GM19397 (cell line): ENCODE data around the gene COL18A1.
"Not testable (repeated sequence)": the region's sequence is repeated elsewhere in the genome, so short reads cannot be mapped to it uniquely, and the experiment has no call there.

Source experiments
- ATAC-seq: cut with Tn5 transposase; IDR thresholded peaks from one replicate; pipeline ENCODE4 v1.9.1; 2021; ENCODE audit warnings: mild to moderate bottlenecking, moderate library complexity; ENCODE audit not compliant: unreplicated experiment

Gene COL18A1

DNA sequence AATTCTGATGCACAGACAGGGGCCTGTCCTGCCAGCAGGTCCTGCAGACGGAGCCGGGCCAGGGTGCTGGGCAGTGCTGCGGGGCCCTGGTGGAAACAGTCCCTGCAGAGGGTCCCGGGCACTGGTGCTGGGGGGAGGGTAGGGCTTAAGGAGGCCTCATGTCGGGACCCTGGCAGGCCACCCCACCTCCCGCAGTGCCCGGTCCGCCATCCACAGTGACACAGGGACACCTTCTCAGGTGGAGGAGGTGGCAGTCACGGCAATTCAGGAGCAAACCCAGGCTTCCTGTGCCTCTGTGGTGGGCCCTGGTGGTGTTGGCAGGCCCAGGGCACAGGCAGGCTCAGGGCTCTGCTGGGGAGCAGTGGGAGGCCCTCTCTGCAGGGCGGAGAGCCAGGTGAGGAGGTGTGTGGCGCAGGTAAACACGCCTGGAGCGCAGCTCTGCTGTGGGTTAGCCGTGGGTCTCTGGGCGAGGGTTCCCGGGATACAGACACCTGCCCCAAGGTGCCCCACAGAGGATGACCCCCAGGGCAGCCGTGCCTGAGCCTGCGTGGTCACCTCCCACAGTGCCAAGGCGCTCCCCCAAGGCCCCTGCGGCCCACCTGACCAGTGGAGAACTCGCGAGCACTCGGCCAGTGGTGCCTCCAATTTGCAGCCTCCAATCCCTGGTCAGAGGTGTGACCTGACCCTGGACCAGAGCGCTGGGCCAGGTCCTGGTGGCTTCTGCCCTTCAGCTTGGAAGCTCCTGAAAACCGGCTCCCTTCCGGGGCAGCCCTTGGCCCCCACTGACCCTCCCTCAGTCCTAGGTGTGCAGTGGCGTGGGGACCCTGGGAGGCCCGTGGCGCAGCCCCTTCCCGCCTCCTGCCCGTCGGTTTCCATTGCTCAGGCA, 19.2 kb downstream of the COL18A1 start:
- ATAC-seq, result no peak

DNA sequence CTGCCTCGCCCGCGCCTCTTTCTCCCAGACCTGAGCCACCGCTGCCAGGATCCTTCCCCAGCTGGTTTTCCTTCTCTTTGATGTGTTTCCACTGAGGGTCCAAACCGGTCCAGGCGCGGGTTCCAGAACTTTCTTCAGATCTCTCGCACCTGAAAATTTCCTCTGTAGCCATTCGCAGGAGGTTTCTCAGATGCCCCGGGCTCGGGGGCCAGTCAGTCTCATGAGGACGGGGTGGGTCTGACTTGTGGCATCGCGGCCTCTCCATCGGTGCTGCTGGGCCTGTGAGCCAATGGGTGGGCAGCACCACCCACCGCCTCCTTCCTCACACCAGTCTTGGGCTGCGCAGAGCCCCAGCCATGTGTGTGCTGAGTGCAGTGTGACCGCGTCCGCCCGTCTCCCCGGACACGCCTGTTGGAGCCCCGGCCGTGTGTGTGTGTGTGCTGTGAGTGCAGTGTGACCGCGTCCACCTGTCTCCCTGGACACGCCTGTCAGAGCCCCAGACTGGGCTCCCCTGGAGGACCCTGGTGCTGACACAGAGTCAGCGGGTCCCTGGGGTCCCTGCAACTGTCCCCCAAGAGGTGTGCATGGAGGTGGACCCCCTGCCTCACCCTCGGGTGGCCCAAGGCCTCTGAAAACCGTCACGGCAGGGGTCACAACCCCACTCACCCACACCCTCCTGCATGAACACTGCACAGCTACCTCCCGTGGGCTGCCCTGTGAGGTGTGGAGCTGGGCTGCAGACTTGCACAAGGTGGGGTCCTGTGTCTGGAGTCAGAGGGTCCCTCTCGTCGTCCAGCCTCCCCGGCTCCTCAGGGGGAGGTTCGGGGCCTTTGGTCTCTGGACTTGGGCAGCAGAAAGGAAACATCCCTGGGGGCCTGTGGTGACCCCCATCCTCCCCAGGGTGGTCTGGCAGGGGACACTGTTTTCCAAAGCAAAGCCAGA, 20.2 kb downstream of the COL18A1 start:
- ATAC-seq, result no peak

DNA sequence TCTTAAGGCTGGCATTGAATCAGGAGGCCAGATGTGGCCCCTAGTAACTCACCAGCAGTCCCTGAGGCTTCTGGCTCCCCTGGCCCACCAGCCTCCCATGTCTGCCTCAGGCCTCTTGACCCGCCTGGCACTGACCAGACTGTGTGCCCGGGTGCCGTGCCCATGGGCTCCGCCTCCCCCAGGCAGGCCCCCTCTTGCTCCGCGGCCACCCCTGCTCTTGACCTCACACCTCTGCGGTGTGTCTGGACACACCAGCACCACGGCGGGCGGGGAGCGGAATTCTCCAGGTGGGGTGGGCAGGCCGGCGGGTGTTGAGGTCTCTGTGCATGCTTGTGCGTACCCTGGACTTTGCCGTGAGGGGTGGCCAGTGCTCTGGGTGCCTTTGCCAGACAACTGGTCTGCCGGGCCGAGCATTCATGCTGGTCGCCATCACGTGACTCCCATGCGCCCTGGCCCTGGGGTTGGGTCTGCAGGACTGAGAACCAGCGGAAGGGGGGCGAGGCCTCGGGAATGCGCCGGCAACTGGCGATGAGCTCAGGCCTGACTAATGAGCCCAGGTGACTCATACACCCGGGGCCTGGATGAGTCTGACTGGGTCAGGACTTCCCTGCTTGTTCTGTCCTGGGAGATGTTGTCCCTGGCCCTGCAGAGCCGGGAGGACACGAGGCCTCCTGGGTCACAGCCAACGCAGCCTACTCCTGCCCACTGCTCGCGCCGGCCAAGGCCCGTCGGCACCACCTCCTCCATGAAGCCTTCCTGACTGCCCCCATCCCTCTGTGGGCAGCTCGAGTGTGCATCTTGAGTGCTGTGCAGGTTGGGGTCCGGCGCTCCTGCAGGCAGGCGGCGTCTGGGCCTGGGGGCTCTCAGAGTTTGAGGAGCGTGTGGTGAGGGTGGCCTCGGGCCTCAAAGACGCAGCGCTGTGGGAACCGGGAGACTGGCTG, 22.6 kb downstream of the COL18A1 start:
- ATAC-seq, result no peak

DNA sequence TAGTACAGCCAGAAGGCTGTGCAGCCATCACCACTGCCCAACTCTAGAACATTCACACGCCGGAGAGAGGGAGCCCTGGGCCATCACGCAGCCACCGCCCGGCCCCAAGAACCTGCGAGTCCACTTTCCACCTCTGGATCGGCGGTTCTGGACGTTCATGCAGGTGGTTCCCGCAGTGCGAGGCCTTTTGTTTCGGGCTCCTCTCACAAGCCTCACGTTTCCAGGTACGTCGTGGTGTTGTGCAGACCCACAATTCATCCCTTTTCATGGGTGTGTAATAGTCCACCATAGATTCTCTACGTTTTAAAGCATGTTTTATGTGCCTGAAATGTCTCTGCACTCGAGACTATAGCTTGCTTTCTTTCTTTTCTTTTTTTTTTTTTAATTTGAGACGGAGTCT, 23.6 kb downstream of the COL18A1 start:
- ATAC-seq, result no peak

DNA sequence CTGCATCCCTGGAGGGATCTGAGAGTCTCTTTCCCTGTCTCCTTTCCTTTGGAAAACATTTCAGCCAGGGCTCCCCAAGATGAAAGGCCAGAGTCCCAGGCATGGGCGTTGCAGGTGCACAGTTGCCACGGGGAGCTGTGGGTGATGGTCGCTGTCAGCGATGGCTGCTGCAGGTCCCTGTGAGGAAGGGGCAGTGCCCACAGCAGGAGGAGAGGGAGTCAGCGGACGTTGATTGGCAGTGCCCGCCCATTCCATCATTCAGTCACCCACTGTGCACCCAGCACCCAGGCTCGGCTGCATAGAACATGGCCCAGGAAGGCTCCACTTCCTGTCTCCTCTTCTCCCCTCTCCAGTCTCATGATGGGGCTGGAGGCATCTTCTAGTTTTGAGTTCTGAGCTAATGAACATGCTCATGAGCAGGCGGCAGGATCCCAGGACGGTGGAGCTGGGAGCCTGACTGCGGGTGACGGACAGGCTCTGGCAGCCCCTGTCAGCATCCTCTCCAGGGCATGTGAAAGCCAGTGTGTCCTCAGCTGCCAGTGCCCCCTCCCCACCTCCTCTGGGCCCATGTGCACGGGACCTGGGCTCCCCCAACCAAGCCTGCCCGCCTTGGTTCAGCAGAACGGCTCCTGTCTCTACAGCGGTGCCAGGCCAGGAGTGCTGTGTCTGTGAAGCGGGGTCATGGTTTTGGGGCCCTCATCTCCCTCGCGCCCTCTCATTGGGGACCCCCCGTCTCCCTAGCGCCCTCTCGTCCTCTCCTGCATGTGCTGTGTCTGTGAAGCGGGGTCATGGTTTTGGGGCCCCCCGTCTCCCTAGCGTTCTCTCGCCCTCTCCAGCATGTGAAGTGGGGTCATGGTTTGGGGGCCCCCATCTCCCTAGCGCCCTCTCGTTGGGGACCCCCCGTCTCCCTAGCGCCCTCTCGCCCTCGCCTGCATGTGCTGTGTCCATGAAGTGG, 24.5 kb downstream of the COL18A1 start:
- ATAC-seq, result no peak

DNA sequence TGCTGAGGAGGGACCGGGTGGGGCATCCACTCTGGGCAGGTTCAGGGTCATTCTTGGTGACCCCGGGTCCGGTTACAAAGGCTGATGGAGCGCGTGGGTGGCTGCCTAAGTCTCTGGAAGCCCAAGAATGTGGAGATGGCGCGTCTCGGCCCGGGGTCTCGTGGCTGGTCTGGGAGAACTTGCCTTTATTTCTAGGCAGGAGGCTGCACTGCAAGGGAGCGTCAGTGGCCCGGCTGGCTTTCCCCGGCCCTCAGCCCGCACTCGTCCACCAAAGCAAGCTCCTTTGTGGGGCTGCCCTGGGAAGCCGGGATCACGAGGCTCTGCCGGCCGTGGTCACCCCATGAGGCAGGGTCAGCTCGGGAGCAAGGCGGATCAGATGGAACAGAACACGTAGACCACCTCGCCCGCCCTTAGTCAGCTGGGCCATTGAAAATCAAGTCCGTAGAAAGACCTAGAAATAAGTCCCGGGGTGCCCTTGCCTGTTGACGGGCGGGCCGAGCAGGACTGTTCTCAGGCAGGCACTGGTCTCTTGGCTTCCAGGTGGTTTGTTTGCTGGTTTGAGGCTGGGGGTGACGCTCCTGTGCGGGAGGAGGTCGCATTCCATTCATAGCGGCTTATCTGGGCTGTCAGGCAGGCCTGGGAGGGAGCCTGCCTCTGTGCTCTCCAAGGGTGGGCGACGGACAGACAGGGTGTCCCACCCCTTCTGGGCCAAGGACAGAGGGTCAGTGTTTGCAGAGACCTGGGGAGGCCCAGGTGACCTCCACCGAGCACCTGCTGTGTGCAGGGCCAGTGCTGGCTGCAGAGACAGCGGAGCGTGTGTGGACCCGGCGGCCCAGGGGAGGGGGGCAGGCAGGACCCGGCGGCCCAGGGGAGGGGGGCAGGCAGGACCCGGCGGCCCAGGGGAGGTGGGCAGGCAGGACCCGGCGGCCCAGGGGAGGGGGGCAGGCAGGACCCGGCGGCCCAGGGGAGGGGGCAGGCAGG, 25.8 kb downstream of the COL18A1 start:
- ATAC-seq, result no peak

DNA sequence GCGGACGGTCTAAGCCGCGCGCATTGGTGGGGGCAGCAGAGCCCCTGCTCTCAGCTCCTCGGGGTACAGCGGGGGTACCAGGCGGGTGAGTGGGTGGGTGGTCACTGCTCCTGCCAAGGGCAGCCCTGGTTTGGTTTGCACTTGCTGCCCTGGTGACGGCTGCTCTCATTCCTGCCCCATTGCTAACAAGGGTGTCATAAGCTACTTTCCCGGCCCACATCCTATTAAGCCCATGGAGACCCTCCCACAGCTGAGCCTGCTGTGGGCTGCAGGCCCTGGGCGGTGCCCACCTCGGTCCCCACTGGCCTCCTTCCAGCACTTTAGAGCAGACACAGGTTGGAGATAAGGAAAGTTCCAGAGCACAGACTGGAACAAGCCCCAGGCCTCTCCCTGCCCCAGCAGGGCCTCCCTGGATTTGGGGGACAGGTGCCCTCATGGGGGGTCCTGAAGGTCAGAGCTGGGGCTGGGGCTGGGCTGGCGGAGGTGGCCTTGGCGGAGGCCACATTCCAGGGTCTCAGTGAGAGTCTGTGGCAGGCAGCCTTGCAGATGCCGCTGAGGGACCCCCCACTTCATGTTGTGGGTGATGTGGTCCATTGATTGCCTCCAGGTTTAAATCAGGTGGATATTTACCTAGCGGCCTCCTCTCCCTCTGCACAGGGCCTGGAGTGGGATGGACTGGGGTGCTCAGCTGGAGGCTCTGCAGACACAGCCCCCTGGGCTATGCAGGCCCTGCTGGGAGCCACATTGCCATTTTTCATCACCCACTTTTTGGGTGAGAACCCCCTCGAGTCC, 27.0 kb downstream of the COL18A1 start:
- no peak for ATAC-seq

DNA sequence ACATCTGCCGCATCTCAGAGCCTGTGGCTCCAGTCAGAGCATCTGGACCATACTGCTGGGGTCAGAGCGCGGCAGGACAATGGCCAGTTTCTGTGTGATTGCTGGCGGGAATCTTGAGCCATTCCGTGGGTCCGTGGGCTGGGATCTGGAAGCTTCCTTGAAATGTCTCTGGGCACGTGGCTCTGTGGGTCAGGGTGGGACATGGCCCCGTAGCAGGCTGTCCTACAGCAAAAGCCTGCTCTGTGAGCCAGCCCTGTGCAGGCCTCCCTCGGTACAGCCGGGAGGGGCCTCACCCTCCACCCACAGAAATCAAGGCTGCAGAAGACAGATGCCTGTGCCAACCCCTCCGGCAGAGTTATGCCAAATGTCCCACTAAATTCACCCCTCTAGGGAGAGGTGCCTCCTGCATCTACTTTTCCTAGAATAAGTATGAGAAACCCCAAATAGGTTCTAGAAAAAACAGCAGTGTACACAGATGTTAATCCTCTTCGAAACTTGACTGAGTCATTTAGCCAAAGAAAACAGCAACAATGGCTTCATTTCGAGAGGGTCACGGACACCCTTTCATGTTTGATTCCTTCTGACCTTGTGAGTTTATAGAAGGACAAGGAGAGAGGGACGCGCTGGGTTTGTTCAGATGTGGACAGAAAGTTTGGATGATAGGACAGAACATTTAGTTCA, 27.8 kb downstream of the COL18A1 start:
- ATAC-seq, result no peak

DNA sequence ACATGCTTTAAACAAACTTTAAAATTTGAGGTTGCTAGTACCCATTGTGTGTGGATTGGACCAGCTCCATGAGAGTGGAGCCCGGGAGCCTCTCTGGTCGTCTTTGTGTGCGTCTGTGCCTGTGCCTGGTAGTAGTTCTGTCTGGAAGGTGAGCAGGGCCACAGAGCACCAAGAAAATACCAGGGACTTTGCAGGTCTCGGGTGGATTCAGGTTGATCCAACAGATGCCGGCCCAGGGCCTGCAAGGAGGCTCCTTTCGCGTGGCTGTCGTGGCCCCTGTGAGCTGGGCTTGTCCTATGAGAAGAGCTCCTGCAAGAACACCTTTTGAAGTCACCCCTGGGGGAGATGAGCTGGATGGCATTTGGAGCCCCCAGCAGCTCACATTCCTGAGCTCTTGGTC, 28.3 kb downstream of the COL18A1 start:
- no peak for ATAC-seq

DNA sequence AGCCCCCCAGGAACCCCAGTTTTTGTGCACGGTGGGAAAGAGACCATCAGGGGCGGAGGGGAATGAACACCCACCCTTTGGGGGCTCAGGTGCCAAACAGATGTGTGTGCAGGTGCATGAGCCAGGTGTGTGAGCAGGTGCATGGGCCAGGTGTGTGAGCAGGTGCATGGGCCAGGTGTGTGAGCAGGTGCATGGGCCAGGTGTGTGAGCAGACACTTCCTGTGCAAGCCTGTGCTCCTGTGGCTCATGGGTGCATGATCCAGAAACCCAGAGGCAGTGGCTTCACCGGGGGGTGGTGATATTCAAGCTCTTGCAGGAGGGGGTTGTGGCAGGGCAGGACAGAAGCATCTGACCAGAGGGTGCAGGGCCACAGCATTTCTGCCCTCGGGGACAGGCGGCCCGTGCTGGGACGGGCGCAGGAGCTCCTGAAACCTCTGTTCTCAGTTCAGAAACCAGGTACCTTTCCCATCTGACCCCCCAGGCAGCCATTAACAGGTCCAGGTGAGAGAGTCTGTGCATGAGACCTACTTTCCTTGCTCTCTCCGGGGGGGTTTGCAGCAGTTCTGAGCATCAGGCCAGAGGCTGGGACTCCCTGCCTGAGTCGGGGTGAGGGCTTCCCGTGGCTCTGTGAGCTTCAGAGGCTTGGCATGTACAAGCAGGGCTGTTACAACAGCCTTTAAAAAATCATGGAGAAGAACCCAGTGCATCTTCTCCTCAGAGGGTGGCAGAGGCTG, 29.1 kb downstream of the COL18A1 start:
- no peak for ATAC-seq

DNA sequence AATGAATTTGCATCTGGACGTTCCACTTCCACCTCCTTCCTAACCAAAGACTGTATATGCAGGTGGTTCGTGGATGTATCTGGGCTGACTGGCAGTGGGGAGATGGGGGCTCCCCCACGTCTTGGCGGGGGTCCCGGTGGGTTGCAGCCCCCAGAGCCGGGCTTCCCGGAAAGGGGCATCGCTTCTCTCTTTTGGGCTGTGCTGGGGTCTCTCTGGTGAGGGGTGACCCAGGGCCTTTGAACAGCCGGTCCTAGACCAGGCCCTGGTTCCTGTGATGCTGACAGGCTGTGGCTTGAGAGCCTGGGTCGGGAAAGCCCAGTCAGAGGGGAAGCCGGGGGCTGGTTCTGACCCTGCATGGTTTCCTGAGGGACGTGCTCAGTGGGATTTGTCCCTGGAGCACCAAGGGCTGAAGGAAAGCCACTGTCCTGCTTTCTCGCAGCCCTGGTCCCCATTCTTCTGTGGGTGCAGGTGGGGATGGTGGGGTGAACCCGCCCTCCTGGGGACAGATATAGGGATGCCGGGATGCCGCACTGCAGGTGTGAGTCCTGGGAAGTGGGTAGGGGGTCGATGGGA, 29.8 kb downstream of the COL18A1 start:
- no peak for ATAC-seq

DNA sequence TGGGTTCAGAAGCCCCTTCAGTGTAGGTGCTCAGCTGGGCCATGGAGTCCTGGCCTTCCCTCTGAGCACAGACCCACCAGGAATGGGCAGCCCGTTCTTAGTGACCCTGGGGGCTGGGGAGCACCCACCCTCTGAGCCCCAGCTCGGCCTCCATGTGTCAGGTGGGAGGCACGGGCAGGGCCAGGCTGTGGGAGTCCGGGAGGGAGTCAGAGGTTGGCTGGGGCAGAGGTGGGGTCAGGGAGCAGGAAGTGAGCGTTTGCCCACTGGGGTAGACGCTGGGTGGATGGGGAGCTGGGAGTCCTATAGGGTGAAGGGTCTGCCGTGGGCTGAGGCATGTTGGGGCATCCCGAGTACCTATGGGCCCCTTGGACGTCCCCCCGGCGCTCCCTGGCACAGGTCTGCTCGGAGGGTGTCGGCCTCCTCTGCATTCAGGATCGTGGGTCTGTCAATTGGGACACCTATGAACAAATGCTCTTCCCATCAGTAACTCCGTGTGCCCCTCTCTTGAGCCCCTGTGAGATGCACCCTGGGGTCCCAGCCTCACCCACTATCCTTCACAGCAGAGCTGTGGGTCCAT, 30.5 kb downstream of the COL18A1 start:
- no peak for ATAC-seq

DNA sequence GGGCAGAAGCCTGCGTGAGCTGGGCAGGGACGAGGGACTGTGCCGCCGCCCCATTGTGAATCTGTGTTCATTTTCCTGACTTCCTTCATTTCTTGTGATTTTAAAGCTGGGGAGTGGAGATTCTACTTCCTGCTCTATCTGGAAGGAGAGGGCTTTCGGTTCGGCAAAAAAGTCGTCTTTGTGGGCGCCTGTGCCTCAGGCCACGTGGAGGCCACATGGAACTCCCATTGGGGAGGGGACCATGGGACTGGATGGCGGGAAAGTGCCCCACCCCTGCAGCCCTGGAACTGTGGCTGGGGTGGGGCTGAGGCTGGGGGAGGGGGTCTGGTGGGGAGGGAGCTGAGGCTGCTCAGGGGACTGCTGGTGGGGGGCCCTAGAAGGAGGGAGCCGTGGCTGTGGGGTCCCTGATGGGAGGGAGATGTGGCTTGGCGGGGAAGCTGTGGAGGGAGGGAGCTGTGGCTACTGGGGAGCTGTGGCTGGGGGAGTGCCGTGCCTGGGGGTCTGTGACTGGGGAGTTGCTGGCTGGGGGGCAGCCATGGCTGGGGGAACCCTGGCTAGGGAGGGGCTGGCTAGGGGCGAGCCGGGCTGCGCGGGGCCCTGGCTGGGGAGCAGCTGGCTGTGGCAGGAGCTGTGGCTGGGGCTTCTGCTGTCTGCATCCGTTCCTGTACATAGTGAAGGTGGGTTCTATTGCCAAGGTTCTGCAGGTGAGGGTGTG, 31.5 kb downstream of the COL18A1 start:
- ATAC-seq, result no peak

DNA sequence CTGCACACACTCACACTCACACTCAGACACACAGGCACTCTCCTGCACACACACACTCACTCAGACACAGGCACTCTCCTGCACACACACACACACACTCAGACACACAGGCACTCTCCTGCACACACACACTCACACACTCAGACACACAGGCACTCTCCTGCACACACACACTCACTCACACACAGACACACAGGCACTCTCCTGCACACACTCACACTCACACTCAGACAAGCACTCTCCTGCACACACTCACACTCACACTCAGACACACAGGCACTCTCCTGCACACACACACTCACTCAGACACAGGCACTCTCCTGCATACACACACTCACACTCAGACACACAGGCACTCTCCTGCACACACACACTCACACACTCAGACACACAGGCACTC, 32.9 kb downstream of the COL18A1 start:
- ATAC-seq, result not testable (repeated sequence)
